Measurements from ENCODE around the gene PLA2G4C. TPM values are rescaled to one million over a fixed set of nuclear protein-coding genes. Genes with fewer than 3 reads are reported as not detected.

Gene PLA2G4C
- total RNA-seq, 1 donor from 2014 or later, result 5.9 TPM

Other genes starting within 250 kb of the PLA2G4C start
- not detected for gene SULT2A1, start 224.5 kb downstream of the PLA2G4C start, total RNA-seq
- gene BSPH1, start 118.6 kb downstream of the PLA2G4C start, total RNA-seq, result not detected
- gene ELSPBP1, start 116.2 kb downstream of the PLA2G4C start, total RNA-seq, result not detected
- not detected for gene CABP5, start 66.7 kb downstream of the PLA2G4C start, total RNA-seq
- 27.3 TPM for gene LIG1, start 59.5 kb upstream of the PLA2G4C start, total RNA-seq
- gene ZSWIM9, start 59.9 kb upstream of the PLA2G4C start, total RNA-seq, result 2.5 TPM
- gene CARD8, start 145.1 kb upstream of the PLA2G4C start, total RNA-seq, result 34.0 TPM
- 4.1 TPM for gene ZNF114, start 159.3 kb upstream of the PLA2G4C start, total RNA-seq
- 37.8 TPM for gene EMP3, start 214.7 kb upstream of the PLA2G4C start, total RNA-seq